Tongue (tissue), 2 donors: Measurements from ENCODE around the gene PIP4K2C. TPM values are rescaled to one million over a fixed set of nuclear protein-coding genes. Genes with fewer than 3 reads are reported as not detected.
"Not testable (repeated sequence)": the region's sequence is repeated elsewhere in the genome, so short reads cannot be mapped to it uniquely, and the experiment has no call there.

Experiments
- DNase-seq: peaks from one replicate; pipeline ENCODE4 v3.0.0-alpha.2; 2015
- total RNA-seq: library from RNA; depleted of rRNA; stranded (reverse); fragments of >200 nt; gene quantifications from one replicate; pipeline ENCODE4 v1.2.3, GENCODE V29; 2014

The PIP4K2C gene
- total RNA-seq, 1 donor from 2014 or later: 12.6 TPM

DNA sequence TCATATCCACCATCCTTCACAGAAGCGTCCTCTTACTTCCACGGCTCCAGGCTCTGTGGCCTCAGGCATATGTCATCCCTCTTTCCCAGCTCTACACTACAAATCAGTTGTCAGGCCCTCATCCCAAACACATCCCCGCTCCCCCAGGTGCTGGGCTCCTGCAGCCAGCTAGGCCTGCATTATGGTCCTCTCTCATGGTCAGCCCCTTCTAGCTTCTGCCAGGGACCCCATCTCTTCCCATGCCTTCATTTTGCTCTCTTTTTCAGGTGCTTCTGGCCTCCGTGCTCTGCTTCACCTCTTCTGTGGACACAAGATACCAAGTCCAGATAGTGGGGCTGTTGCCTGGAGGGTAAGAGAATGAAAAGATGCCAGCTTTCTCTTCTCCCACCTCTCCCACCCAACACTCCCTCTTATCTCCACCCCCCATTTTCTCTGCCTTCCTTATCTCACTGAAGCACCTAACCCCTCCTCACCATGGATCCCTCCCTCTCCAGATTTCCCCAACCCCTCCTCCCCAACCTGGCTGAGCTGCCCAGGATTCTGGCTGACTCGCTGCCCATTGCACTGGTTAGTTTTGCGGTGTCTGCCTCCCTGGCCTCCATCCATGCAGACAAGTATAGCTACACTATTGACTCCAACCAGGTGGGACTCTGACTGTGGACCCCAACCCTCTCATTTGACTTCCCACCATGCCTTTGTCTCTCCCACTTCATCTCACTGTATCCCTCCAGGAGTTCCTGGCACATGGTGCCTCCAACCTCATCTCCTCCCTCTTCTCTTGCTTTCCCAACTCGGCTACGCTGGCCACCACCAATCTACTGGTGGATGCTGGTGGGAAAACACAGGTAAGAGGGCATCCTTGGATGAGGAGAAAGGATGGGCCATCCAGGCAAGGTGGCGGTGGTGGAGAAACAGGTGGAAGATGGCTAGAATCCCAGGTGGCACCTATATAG is 31.6 kb downstream of the PIP4K2C start:
- DNase-seq: no peak

DNA sequence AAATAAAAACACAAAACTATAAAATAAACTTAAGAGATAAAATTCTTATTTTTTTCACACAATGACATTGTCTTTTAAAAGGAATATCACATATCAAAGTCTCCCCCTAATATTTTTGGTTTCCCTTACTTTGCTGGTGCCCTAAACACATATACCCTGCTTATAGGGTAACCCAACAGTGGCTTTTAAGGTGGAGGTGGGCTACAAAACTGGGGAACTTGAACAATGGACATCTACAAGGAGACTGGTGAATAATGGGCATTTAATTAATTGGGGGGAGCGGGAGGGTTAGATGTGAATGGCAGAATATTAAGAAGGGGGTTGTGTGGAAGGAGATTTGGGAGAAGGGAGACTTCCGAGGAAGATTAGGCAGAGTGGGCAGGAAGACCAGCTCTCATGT is 32.4 kb downstream of the PIP4K2C start:
- no peak for DNase-seq

- no peak for DNase-seq
These were observed 32.9 kb downstream of the PIP4K2C start for GRCh38 chr12:57623811-57624390.

GRCh38 chr12:57624441-57625220 is 33.6 kb downstream of the PIP4K2C start:
- no peak for DNase-seq

GRCh38 chr12:57625261-57626032 is 34.5 kb downstream of the PIP4K2C start:
- DNase-seq: no peak

- DNase-seq: no peak
These were observed 35.3 kb downstream of the PIP4K2C start for GRCh38 chr12:57626111-57626920.

- no peak for DNase-seq
These were observed 36.0 kb downstream of the PIP4K2C start for GRCh38 chr12:57626921-57627445.

DNA sequence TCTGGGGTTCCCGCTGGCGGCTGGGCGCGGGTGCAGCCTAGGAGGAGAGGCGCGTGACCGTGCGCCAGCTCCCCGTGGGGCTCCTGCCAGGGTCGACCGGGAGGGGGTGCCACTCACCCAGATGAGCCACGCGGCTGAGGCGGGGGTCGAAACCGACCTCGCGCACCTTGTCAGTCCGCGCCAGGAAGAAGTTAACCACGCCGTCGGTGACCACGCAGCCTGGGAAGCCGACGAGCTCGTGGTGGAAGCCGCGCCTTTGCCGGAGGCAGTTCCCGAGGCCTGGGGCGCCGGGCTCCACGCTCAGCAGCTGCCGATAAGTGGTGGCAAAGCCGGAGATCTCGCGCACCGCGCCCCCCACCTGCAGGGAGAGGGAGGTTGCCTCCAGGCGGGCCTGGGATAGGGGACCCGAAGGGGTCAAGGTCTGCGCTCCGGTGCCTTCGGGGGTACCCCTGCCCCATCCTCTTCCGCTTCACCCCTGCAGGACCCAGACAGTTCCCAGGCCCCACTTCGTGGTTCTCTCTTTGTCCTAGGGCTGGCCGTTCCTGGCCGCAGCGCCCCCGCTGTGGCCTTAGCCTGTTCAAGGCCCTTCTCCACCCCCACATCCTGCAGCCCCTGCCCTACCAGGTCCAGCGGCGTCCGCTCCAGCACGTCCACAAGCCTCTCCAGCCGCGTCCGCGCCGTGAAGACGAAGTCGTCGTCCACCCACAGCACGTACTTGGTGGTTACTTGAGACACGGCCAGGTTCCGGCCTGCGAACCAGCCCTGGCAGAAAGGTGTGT is 36.7 kb downstream of the PIP4K2C start:
- DNase-seq: no peak

GRCh38 chr12:57628280-57629191 is 37.5 kb downstream of the PIP4K2C start:
- no peak for DNase-seq

DNA sequence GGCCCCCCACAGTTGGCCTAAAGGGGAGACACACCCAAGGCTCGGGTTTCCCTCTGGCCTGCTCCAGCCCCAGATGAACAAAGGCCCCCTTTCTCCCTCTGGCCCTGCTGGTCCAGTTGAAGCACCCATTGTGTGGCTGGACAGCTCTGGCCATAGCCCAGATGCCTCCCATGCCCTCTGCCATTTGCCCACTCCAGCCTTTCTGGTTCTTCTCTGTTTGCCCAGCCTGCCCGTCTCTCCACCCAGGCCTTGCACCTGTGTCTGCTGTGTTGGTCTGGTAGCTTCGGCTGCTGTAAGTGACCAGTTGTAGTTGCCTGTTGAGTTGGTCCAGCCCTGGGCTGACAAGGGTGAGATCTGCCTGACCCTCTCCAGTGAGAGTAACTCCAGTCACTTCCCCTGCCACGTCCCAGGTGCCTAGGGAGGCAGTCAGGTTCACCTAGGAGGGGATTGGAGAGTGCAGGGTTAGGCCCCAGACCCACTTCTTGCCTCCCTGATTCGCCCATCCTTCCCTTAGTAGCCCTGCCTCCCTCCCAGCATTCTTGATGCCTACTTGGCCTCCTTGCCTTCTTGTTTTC is 39.0 kb downstream of the PIP4K2C start:
- no peak for DNase-seq

DNA sequence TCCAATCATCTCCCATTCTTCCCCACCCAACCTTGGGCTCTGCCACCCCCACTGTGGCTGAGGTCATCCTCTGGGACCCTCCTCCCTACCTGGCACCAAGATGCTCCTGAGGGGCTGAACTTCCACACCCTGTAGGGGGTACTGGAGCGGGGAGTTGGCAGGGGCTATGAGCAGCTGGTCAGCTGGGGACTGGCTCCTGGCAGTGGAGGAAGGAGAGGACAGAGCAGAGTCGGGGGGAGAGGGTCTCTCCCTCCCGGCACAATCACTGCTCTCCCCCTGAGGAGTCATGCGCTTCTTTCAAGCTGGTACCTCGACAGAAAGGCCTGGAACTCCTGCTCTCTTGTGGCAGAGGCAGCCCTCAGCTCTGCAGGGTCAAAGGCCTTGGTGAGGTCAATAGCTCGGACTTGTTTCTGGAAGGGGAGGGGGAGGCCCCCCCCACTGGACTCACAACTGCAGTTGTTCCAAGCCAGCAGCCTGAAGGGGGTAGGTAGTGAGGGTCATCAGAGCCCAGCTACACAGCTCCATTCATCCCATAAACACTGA is 40.0 kb downstream of the PIP4K2C start:
- DNase-seq: no peak

DNA sequence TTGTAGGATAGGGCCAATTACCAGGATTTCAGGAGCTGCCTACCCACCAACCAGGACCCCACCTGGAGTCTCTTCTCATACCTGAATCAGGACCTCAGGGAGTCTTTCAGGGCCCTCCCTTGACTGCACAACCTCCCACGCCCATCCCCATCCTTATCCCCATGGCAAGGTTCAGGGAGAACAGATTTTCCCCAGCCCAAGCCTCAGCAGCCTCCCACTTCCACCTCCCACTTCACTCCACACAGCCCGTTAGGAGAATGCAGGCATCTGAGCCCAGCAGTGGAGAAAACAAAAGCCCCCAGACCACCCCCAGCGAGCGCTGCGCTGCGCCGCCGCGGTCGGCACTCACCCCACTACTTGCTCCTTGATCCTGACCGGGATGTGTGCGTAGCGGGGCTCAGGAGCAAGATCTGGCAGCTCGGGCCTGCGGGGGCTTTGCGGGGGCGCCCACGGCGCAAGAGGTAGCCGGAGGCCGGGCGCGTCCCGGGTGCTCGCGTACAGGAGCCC is 40.6 kb downstream of the PIP4K2C start:
- no peak for DNase-seq

- peak; percentile 12 for DNase-seq
These were observed 41.3 kb downstream of the PIP4K2C start for GRCh38 chr12:57632073-57632957.

DNA sequence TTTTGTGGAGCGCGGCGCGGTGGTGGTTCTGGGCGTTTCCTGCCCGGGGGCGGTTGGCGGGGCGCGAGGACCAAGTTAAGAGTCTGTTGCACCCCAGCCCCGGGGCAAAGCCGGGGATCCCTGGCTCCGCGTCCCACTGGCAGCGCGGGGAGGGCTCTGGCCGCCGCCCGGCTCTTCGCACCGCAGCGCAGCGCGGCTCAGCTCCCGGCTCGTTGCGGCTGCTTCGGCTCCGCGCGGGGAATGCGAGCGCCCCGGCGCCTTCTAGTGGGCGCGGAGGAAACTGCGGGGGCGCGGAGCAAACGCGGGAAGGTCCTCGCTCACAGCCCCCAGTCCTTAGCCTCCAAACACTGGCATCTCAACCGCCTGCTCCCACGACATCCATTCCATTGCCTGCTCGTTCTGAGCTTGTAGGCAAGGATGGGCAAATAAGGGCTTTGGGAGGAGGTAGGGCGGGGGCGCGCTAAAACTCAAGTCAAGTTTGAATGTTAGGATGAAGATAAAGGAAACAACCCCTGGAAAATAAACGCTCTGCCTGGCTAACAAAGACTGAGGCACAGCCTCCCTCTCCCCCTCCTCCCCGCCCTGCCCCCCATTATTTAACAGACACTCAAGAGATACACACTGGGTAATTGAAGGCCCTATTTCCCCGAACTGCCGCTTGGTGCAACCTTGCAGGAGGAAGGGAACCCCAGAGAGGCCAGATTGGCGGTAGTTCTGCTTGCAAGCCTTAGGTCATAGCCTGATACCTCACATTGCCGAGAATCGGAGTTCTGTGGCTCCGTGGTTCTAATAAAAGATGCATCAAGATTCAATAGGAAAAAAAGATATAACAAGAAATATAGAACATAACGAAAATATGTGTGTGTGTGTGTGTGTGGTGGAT is 42.2 kb downstream of the PIP4K2C start, which contains the start of gene B4GALNT1:
B4GALNT1 (minus strand) TSS at position 244 of the 883 bp plus-strand sequence. CDS start 1,069 bp downstream, outside the sequence.
- peak; percentile 78 for DNase-seq

- DNase-seq: not testable (repeated sequence)
These were observed 45.7 kb downstream of the PIP4K2C start for GRCh38 chr12:57636731-57637130.

DNA sequence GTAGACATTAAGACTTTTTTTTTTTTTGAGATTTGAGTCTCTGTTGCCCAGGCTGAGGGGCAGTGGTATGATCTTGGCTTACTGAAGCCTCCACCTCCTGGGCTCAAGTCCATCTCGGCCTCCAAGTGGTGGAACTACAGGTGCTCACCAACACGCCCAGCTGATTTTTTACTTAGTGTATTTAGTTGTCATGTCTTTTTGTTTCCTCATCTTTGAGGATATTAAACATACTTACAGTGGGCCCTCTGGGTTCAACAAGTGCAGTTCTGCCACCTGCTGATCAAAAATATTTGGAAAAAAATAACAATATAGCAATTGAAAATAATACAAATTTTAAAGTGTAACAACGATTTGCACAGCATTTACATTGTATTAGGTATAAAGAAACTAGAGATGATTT is 46.4 kb downstream of the PIP4K2C start:
- DNase-seq: no peak
